T-helper 22 cell (primary cell): Measurements from ENCODE around the gene PRKCD.
"Not testable (repeated sequence)": the region's sequence is repeated elsewhere in the genome, so short reads cannot be mapped to it uniquely, and the experiment has no call there.

Experiments used
- DNase-seq: peaks from one replicate; pipeline ENCODE4 v3.0.0-alpha.2; 2020; ENCODE audit warnings: low read depth

PRKCD gene

GRCh38 chr3:53139906-53140846, 20.8 kb upstream of the PRKCD start:
- no peak for DNase-seq

GRCh38 chr3:53140847-53141845, 19.9 kb upstream of the PRKCD start:
- no peak for DNase-seq

GRCh38 chr3:53142986-53143385, 18.0 kb upstream of the PRKCD start:
- no peak for DNase-seq

- no peak for DNase-seq
These were observed 16.6 kb upstream of the PRKCD start for GRCh38 chr3:53144446-53144845.

GRCh38 chr3:53144862-53145712, 15.9 kb upstream of the PRKCD start:
- no peak for DNase-seq

GRCh38 chr3:53145713-53146080, 15.3 kb upstream of the PRKCD start:
- no peak for DNase-seq

GRCh38 chr3:53146319-53146891, 14.6 kb upstream of the PRKCD start:
- DNase-seq = no peak

GRCh38 chr3:53147151-53147902, 13.7 kb upstream of the PRKCD start:
- no peak for DNase-seq

GRCh38 chr3:53147903-53148400, 13.1 kb upstream of the PRKCD start:
- DNase-seq = no peak

GRCh38 chr3:53149006-53149690, 11.9 kb upstream of the PRKCD start:
- no peak for DNase-seq

GRCh38 chr3:53149699-53150098, 11.3 kb upstream of the PRKCD start:
- no peak for DNase-seq

- no peak for DNase-seq
These were observed 10.5 kb upstream of the PRKCD start for GRCh38 chr3:53150247-53151085.

GRCh38 chr3:53151086-53151438, 9.9 kb upstream of the PRKCD start:
- not testable (repeated sequence) for DNase-seq

- no peak for DNase-seq
These were observed 9.5 kb upstream of the PRKCD start for GRCh38 chr3:53151465-53151864.

GRCh38 chr3:53151870-53152660, 8.9 kb upstream of the PRKCD start:
- no peak for DNase-seq

GRCh38 chr3:53153264-53153823, 7.7 kb upstream of the PRKCD start:
- no peak for DNase-seq

GRCh38 chr3:53153980-53154379, 7.0 kb upstream of the PRKCD start:
- no peak for DNase-seq

- no peak for DNase-seq
These were observed 6.1 kb upstream of the PRKCD start for GRCh38 chr3:53154881-53155285.
